Transverse colon (tissue), 4 donors: ENCODE data around the gene CASP2.
"Not testable (repeated sequence)": the region's sequence is repeated elsewhere in the genome, so short reads cannot be mapped to it uniquely, and the experiment has no call there.

Experiments used
- EP300 ChIP-seq: sonication (generic); formaldehyde crosslinking; IDR thresholded peaks from one replicate; pipeline ENCODE4 v1.6.1; 2017; ENCODE audit warnings: antibody characterized with exemption, low read depth
- POLR2A ChIP-seq: fragments of 450-650 bp; IDR thresholded peaks from one replicate; pipeline ENCODE4 v1.6.1; 2016; ENCODE audit warnings: antibody characterized with exemption, mild to moderate bottlenecking, moderate library complexity
- POLR2AphosphoS5 ChIP-seq, 3 donors: sonication (generic); formaldehyde crosslinking; IDR thresholded peaks; one replicate each; pipeline ENCODE4 v1.6.1; 2016; ENCODE audit warnings: antibody characterized with exemption in 3 of 3
- TF ChIP-seq, protein P1 (sequence below), 5 experiments: fragments of 200-600 bp in 3 of 5; fragments of 450-650 bp in 2 of 5; sonication (generic) in 3 of 5; IDR thresholded peaks; 1 replicate in 2 of 5; 2 replicates in 3 of 5; pipeline ENCODE4 v1.5.1; 2016 to 2017; ENCODE audit warnings: antibody characterized with exemption in 5 of 5, inconsistent platforms in 3 of 5, mild to moderate bottlenecking in 2 of 5, moderate library complexity in 1 of 5

DNA sequence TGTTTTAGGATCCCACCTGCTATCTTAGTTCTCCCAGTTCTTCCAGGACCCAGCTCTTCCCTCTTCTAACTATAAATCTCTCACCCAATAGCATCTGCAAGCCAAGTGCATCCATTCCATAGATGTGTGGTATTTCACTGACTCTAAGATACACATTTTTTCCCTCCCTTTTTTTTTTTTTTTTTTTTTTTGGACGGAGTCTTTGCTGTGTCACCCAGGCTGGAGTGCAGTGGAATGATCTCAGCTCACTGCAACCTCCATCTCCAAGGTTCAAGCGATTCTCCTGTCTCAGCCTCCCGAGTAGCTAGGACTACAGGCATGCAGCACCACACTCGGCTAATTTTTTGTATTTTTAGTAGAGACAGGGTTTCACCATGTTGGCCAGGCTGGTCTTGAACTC is 1.7 kb downstream of the CASP2 start:
- TF ChIP-seq POLR2A; POLR2AphosphoS5 (IDR thresholded peaks at IDR 0.05); EP300: not testable (repeated sequence)
- TF ChIP-seq, protein P1, sequence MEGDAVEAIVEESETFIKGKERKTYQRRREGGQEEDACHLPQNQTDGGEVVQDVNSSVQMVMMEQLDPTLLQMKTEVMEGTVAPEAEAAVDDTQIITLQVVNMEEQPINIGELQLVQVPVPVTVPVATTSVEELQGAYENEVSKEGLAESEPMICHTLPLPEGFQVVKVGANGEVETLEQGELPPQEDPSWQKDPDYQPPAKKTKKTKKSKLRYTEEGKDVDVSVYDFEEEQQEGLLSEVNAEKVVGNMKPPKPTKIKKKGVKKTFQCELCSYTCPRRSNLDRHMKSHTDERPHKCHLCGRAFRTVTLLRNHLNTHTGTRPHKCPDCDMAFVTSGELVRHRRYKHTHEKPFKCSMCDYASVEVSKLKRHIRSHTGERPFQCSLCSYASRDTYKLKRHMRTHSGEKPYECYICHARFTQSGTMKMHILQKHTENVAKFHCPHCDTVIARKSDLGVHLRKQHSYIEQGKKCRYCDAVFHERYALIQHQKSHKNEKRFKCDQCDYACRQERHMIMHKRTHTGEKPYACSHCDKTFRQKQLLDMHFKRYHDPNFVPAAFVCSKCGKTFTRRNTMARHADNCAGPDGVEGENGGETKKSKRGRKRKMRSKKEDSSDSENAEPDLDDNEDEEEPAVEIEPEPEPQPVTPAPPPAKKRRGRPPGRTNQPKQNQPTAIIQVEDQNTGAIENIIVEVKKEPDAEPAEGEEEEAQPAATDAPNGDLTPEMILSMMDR (IDR thresholded peaks at IDR 0.05), result not testable (repeated sequence)
